Sigmoid colon (tissue), 7 donors: ENCODE data around the gene PUSL1. TPM values are rescaled to one million over a fixed set of nuclear protein-coding genes. Genes with fewer than 3 reads are reported as not detected.

Source experiments
- DNase-seq: peaks from one replicate; pipeline ENCODE4 v3.0.0-alpha.2; 2019
- H3K27ac ChIP-seq, 4 donors: fragments of 200-600 bp; sonication (generic); one replicate each; pipeline ENCODE4 v1.5.1; 2016 to 2019; ENCODE audit warnings: mild to moderate bottlenecking in 1 of 4
- H3K27me3 ChIP-seq, 3 donors: fragments of 200-600 bp; sonication (generic); one replicate each; pipeline ENCODE4 v1.5.1; 2019; ENCODE audit warnings: mild to moderate bottlenecking in 1 of 3
- H3K36me3 ChIP-seq, 4 donors: fragments of 200-600 bp; sonication (generic); one replicate each; pipeline ENCODE4 v1.5.1; 2016 to 2019
- H3K4me1 ChIP-seq, 4 donors: fragments of 200-600 bp; sonication (generic); one replicate each; pipeline ENCODE4 v1.5.1; 2017 to 2019
- H3K4me3 ChIP-seq, 4 donors: fragments of 200-600 bp; sonication (generic); one replicate each; pipeline ENCODE4 v1.5.1; 2017 to 2019; ENCODE audit warnings: mild to moderate bottlenecking in 2 of 4, moderate library complexity in 1 of 4
- H3K9me3 ChIP-seq, 4 donors: fragments of 200-600 bp in 3 of 4; sonication (generic) in 3 of 4; one replicate each; pipeline versions ENCODE4 v1.5.1 to v1.6.1; 2013 to 2019
- CTCF ChIP-seq, 4 experiments: fragments of 450-650 bp in 3 of 4; fragments of 200-600 bp in 1 of 4; IDR thresholded peaks; one replicate each; pipeline ENCODE4 v1.5.1; 2016 to 2019; ENCODE audit warnings: antibody characterized with exemption in 4 of 4, mild to moderate bottlenecking in 3 of 4, moderate library complexity in 2 of 4
- EP300 ChIP-seq, 4 donors: sonication (generic); formaldehyde crosslinking; IDR thresholded peaks; one replicate each; pipeline ENCODE4 v1.6.1; 2017; ENCODE audit warnings: antibody characterized with exemption in 4 of 4
- POLR2A ChIP-seq, 2 donors: fragments of 450-650 bp; IDR thresholded peaks; one replicate each; pipeline ENCODE4 v1.6.1; 2016; ENCODE audit warnings: antibody characterized with exemption in 2 of 2, mild to moderate bottlenecking in 2 of 2, moderate library complexity in 2 of 2
- POLR2AphosphoS5 ChIP-seq, 4 donors: sonication (generic); formaldehyde crosslinking; IDR thresholded peaks; one replicate each; pipeline ENCODE4 v1.6.1; 2017; ENCODE audit warnings: antibody characterized with exemption in 4 of 4
- WGBS, 2 donors: extraction: QIAGEN DNeasy Blood & Tissue Kit; methylation state at CpG; one replicate each; pipeline ENCODE4 v1.1.7; 2013; 5-methylcytosine and 5-hydroxymethylcytosine counted together
- intact Hi-C: fragments of 100-400 bp; cut with DNase I; formaldehyde crosslinking; loops from one replicate; pipeline ENCODE4 v1.15.1; 2023
- polyA plus RNA-seq, 3 donors: library from polyadenylated mRNA; stranded (reverse); fragments of 200-250 nt; gene quantifications; one replicate each; pipeline ENCODE4 v1.2.3, GENCODE V29; 2013
- total RNA-seq, 4 donors: library from RNA; depleted of rRNA; stranded (reverse); fragments of >200 nt; gene quantifications; one replicate each; pipeline ENCODE4 v1.1.0, GENCODE V29; 2016
- donor health status: healthy with polysubstance abuse.
- donor health status: Bipolar disorder and iron deficiency.
- donor health status: healthy.

The PUSL1 gene
- total and polyA plus RNA-seq, 7 donors: 12.6 to 24.0 (median 18.9) TPM

DNA sequence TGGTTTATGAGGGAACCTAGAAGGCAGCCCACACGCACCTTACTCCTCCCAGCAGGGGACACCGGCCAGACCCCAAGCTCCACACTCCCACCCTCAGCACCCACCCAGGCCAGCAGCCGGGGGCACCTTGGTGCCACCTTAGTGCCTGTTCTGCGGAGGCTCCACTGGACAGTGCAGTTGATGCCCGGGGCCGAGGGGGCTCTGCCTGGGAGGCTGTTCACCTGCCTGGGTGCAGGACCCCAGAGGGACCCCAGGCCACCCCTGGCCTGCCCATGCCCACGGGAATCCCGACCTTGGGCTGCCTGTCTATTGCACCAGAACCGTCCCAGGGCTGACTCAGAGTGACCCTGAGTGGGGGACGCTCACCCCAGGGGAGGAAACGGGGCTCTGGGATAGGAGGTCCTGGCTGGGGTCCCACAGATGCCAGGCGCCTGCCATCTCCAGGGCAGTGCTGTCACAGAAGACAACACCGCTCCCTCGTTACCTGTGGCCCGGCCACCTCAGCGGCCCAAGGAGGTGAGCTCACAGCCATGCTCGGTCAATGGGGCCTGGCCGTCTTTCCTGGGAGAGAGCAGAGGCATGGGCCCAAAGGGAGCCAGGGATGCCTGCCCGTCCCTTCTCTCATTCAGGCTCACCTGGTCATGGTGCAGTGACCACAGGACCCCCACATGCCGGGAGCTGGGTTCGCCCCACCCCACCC, 27.5 kb upstream of the PUSL1 start:
- TF ChIP-seq EP300 (IDR thresholded peaks at IDR 0.05) (no peak), POLR2AphosphoS5 (IDR thresholded peaks at IDR 0.05) (no peak), CTCF (IDR thresholded peaks at IDR 0.05) (no peak), POLR2A (IDR thresholded peaks at IDR 0.05) (no peak)
- intact Hi-C loops: no loop called here
- Histone ChIP-seq H3K27ac (no peak overlapping the region), H3K36me3 (no peaks in the 10 kb centered on the region), H3K27me3 (peaks cover 9 to 16% (median 14%) of the 10 kb centered on the region in 3 donors), H3K4me1 (no peaks in the 10 kb centered on the region), H3K4me3 (no peak overlapping the region), H3K9me3 (no peaks in the 10 kb centered on the region)
- DNase-seq: no peak
- whole genome bisulfite sequencing, 2 donors: 82 to 92% methylated on average over 21 of the region's 21 CpGs

DNA sequence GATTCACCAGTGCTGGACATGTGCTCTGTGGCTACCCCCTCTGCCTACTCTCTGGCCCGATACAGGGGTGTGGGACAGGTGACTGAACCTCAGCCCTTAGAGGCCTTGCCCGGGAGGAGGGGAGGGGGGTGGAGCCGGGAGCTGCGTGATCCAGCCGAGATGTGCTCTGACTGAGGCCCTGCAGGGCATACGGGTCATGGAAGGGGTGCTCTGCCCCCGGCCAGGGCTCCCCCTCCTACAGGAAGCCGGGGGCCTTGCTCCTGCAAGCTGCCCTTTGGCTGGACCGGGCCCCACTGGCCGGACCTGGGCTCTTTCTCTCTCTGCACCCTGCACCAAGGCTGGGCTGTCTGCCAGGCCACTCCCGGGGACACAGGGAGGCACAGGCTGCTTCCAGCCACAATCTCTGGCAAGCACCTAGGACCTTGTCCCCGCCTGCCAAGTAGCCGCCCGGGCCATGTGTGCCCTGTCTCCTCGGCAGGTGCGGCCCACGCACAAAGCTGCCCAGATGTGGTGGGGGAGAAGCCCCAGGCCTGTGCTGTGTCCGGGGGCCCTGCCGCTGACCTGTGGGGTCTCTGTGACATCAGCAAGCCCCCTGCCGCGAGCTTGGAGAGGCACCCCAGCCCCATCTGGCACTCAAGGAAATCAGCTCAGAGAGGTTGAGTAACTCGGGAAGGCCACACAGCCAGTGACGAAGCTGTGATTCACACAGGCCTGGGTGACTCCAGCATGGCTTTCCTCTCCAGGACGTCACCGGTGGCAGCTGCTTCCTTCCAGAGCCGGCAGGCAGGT, 26.7 kb upstream of the PUSL1 start:
- intact Hi-C loops: no loop called here
- Histone ChIP-seq H3K4me3 (no peak overlapping the region), H3K4me1 (no peaks in the 10 kb centered on the region), H3K9me3 (no peaks in the 10 kb centered on the region), H3K36me3 (no peaks in the 10 kb centered on the region), H3K27me3 (peaks cover 15 to 24% (median 22%) of the 10 kb centered on the region in 3 donors), H3K27ac (no peak overlapping the region)
- WGBS, 2 donors: 11 to 54% methylated on average over 26 of the region's 26 CpGs
- TF ChIP-seq CTCF (IDR thresholded peaks at IDR 0.05) (no peak), POLR2A (IDR thresholded peaks at IDR 0.05) (no peak), EP300 (IDR thresholded peaks at IDR 0.05) (no peak), POLR2AphosphoS5 (IDR thresholded peaks at IDR 0.05) (no peak)
- DNase-seq: peak; percentile 65

DNA sequence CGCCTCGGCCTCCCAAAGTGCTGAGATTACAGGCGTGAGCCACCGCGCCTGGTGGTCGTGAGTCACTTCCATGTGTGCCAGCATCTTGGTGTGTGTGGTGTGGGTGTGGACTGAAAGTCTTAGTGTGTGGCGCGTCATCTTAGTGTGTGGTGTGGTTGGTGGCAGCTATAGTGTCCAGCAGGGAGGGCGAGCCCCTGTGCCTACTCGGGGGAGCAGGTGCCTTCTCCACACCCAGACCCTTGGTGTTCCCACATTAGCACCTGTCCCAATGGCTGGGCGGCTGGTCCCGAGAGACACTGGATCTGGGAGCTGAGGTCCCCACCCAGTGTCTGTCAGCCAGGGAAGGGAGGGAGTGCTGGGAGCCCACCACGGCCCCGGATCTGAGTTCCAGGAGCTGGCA, 25.4 kb upstream of the PUSL1 start:
- Histone ChIP-seq H3K27ac (no peak overlapping the region), H3K4me1 (no peaks in the 10 kb centered on the region), H3K4me3 (no peak overlapping the region), H3K9me3 (no peaks in the 10 kb centered on the region), H3K27me3 (peaks cover 15 to 34% (median 32%) of the 10 kb centered on the region in 3 donors), H3K36me3 (no peaks in the 10 kb centered on the region)
- 62 to 86% methylated on average over 14 of the region's 14 CpGs for WGBS, 2 donors
- TF ChIP-seq POLR2AphosphoS5 (IDR thresholded peaks at IDR 0.05): no peak
- intact Hi-C loops: no loop called here
- DNase-seq: no peak

DNA sequence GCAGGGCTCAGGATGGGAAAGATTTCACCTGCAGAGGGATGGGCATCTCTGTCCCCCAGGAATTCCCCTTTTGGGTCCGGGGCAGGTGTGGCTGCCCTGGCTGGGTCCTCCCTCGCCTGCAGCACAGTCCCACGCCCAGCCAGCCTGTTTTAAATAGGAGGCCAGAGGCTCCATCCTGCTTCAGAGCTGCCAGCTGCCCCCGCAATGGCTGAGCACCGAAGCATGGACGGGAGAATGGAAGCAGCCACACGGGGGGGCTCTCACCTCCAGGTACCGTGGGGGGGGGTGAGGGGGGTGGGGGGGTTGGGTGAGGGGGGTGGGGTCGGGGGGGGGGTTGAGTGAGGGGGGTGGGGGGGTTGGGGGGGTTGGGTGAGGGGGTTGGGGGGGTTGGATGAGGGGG, 24.6 kb upstream of the PUSL1 start:
- Histone ChIP-seq H3K27me3 (peaks cover 15 to 34% (median 32%) of the 10 kb centered on the region in 3 donors), H3K27ac (no peak overlapping the region), H3K4me1 (no peaks in the 10 kb centered on the region), H3K36me3 (no peaks in the 10 kb centered on the region), H3K9me3 (no peaks in the 10 kb centered on the region), H3K4me3 (no peak overlapping the region)
- TF ChIP-seq POLR2AphosphoS5 (IDR thresholded peaks at IDR 0.05) (no peak), POLR2A (IDR thresholded peaks at IDR 0.05) (no peak), CTCF (IDR thresholded peaks at IDR 0.05) (no peak), EP300 (IDR thresholded peaks at IDR 0.05) (no peak)
- WGBS, 2 donors: 4 to 11% methylated on average over 8 of the region's 9 CpGs
- DNase-seq: no peak
- intact Hi-C loops: no loop called here
